Measurements from ENCODE around the gene SLC6A5. TPM values are rescaled to one million over a fixed set of nuclear protein-coding genes. Genes with fewer than 3 reads are reported as not detected.

SLC6A5 gene
- total and polyA plus RNA-seq, 9 donors = 0.12 TPM; not detected in 8

DNA sequence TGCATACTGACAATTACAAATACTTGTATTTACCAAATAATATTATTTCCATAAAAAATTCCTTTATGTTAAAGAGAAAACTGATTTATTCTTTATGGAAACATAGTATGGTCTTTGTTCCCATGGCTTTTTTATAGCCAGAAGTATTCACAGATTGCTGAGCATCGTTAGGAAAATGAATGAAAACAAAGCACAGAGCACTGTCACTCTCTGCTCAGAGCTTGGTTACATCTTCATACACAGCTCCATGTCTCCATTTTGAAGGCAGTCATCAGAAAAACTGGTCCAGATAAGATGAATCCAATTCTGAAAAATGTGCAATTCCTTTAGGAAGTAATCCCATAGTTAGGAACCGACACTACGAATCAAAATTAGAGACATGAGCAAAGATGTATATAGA, 9.0 kb upstream of the SLC6A5 start:
- H3K4me1 ChIP-seq (ENCODE audit: insufficient read depth) = no peaks in the 10 kb centered on the region
- DNase-seq = no peak
- no peak overlapping the region for H3K27ac ChIP-seq
- no peaks in the 10 kb centered on the region for H3K36me3 ChIP-seq
- WGBS, 3 donors = 76 to 81% (median 78%) methylated on average over 3 of the region's 3 CpGs
- H3K27me3 ChIP-seq = no peaks in the 10 kb centered on the region
- intact Hi-C loops (cut with DNase I) = no loop called here
- TF ChIP-seq, protein P1, sequence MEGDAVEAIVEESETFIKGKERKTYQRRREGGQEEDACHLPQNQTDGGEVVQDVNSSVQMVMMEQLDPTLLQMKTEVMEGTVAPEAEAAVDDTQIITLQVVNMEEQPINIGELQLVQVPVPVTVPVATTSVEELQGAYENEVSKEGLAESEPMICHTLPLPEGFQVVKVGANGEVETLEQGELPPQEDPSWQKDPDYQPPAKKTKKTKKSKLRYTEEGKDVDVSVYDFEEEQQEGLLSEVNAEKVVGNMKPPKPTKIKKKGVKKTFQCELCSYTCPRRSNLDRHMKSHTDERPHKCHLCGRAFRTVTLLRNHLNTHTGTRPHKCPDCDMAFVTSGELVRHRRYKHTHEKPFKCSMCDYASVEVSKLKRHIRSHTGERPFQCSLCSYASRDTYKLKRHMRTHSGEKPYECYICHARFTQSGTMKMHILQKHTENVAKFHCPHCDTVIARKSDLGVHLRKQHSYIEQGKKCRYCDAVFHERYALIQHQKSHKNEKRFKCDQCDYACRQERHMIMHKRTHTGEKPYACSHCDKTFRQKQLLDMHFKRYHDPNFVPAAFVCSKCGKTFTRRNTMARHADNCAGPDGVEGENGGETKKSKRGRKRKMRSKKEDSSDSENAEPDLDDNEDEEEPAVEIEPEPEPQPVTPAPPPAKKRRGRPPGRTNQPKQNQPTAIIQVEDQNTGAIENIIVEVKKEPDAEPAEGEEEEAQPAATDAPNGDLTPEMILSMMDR (IDR thresholded peaks at IDR 0.05) = no peak
- TF ChIP-seq EP300 (IDR thresholded peaks at IDR 0.05) = no peak
- TF ChIP-seq POLR2A (IDR thresholded peaks at IDR 0.05) = no peak
- H3K9me3 ChIP-seq = no peaks in the 10 kb centered on the region
- H3K4me3 ChIP-seq = no peak overlapping the region

DNA sequence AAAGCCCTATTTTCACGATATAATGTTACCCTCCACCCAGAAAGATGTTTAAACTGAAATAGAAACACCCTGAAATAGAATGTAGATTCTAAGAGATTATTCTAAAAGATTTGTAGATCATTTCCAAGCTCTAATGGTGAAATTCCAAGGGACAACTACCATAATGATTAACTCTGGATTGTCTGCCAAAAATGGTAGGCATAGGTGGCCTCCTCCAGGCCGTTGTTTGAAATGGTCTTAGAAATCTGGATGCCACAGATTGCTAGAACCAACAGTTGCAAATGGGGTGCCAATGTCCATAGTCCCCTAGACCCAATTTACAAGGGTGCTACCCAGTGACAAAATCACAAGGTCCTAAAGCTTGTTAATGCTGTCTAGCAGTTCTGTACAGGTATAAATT, 6.7 kb upstream of the SLC6A5 start:
- Histone ChIP-seq H3K4me1 (ENCODE audit: insufficient read depth) (no peaks in the 10 kb centered on the region), H3K27me3 (no peaks in the 10 kb centered on the region), H3K4me3 (no peak overlapping the region), H3K36me3 (no peaks in the 10 kb centered on the region), H3K27ac (no peak overlapping the region), H3K9me3 (no peaks in the 10 kb centered on the region)
- 51 to 67% (median 53%) methylated on average over 2 of the region's 2 CpGs for WGBS, 3 donors
- TF ChIP-seq, protein P1 (IDR thresholded peaks at IDR 0.05) = no peak
- TF ChIP-seq POLR2A (IDR thresholded peaks at IDR 0.05) (no peak), EP300 (IDR thresholded peaks at IDR 0.05) (no peak)
- intact Hi-C loops (cut with DNase I) = no loop called here
- DNase-seq = no peak

DNA sequence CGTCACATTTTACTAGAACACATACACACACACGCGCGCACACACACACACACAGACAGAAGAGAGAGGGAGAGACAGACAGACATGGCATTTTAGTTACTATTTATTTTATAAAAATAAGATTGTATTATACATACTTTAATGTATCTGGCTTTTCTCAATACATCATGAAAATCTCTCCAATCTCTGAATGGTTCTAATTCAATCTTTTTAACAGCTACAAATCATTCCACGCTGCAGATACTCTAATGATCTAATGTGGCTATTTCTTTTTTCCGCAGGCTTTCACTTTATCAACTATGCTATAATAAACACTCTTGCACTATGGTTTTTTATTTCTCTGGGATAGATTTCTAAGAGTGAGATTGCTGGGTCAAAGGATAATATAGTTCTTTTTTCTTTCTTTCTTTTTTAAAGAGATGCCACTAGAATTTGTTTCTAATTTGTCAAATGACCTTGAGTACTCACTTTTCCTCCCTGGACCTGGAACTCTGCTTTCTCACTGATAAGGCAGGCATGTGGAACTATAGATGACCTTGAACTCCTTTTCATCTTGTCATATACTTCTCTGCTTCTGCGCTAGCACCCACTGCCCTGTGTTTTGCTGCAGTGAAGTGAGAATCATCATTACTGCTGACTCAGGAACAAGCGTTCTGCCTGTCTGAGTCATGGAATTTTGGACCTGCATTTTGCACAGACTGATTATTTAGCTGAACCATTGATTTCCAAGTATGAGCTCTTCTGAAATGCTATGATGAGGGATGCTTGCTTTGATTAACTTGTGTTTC, 4.9 kb upstream of the SLC6A5 start:
- H3K27me3 ChIP-seq = no peaks in the 10 kb centered on the region
- intact Hi-C loops (cut with DNase I) = no loop called here

DNA sequence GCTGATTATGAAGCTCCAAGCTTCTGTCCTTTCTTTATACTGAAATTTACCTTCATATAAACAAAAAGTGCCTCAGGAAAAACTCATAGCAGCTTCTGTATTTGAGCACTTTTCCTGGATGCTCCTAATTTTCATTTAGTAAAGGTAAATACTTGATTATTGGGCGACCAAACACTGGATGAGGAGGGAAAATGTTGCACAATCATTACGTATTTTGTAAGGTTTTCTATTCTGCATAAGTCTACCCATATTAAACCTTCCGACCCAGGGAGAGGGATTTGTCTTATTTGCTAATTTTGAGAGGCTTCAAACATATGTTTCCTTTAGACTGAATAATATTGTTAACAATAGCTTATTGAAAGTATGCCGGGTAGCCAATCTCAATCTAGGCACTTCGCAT, 4.3 kb upstream of the SLC6A5 start:
- H3K27me3 ChIP-seq = no peaks in the 10 kb centered on the region

More for the DNA sequence above, 4.9 kb upstream of the SLC6A5 start:
- H3K4me1 ChIP-seq (ENCODE audit: insufficient read depth) = no peaks in the 10 kb centered on the region
- H3K27ac ChIP-seq = no peak overlapping the region
- WGBS, 3 donors = 40 to 54% (median 43%) methylated on average over 8 of the region's 8 CpGs
- no peak for DNase-seq
- TF ChIP-seq POLR2A (IDR thresholded peaks at IDR 0.05) = no peak
- no peak for TF ChIP-seq EP300 (IDR thresholded peaks at IDR 0.05)
- TF ChIP-seq, protein P1 (IDR thresholded peaks at IDR 0.05) = no peak
- no peaks in the 10 kb centered on the region for H3K36me3 ChIP-seq
- no peak overlapping the region for H3K4me3 ChIP-seq
- no peaks in the 10 kb centered on the region for H3K9me3 ChIP-seq

More for the DNA sequence above, 4.3 kb upstream of the SLC6A5 start:
- Histone ChIP-seq H3K36me3 (no peaks in the 10 kb centered on the region), H3K4me1 (ENCODE audit: insufficient read depth) (no peaks in the 10 kb centered on the region), H3K27ac (no peak overlapping the region), H3K9me3 (no peaks in the 10 kb centered on the region), H3K4me3 (no peak overlapping the region)
- WGBS, 3 donors = 81 to 87% (median 85%) methylated on average over 5 of the region's 5 CpGs
- no peak for TF ChIP-seq EP300 (IDR thresholded peaks at IDR 0.05)
- intact Hi-C loops (cut with DNase I) = no loop called here
- DNase-seq = no peak

All from ovary (tissue), 9 donors.